ENCODE results near the gene IRF7. TPM values are rescaled to one million over a fixed set of nuclear protein-coding genes. Genes with fewer than 3 reads are reported as not detected.

The IRF7 gene
- total RNA-seq, 3 donors from 2014 or later: 13.3 to 29.9 (median 27.9) TPM

DNA sequence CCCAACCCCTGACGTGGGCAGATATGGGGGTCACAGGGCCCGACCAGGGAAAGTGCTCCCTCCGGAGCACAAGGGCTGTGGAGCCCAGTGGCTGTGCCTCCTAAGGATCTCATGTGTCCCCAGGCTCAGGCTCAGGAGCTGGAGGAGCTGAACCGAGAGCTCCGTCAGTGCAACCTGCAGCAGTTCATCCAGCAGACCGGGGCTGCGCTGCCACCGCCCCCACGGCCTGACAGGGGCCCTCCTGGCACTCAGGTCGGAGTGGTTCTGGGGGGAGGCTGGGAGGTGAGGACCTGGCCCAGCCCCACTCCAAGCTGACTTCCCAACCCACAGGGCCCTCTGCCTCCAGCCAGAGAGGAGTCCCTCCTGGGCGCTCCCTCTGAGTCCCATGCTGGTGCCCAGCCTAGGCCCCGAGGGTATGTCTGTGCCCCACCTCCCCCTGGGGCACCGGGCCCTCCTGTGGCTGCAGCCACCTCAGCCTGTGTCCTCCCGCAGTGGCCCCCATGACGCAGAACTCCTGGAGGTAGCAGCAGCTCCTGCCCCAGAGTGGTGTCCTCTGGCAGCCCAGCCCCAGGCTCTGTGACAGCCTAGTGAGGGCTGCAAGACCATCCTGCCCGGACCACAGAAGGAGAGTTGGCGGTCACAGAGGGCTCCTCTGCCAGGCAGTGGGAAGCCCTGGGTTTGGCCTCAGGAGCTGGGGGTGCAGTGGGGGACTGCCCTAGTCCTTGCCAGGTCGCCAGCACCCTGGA lies 52.5 kb downstream of the IRF7 start:
- intact Hi-C loops (cut with DNase I; ENCODE audit: low total_unique reads): loop anchor here (10.0 kb wide), 1 partner anchor 212 kb away; the partner anchor contains the start of gene GATD1
- H3K27ac ChIP-seq: peak overlapping the region; percentile 52 to 78
- H3K4me1 ChIP-seq: peaks cover 0 to 4% of the 10 kb centered on the region in 2 donors
- no peak for DNase-seq (ENCODE audit: low spot score in 2 of 2)
- no peaks in the 10 kb centered on the region for H3K27me3 ChIP-seq
- no peak overlapping the region for H3K4me3 ChIP-seq
- no peak for TF ChIP-seq POLR2A (IDR thresholded peaks at IDR 0.05)
- TF ChIP-seq, protein P1, sequence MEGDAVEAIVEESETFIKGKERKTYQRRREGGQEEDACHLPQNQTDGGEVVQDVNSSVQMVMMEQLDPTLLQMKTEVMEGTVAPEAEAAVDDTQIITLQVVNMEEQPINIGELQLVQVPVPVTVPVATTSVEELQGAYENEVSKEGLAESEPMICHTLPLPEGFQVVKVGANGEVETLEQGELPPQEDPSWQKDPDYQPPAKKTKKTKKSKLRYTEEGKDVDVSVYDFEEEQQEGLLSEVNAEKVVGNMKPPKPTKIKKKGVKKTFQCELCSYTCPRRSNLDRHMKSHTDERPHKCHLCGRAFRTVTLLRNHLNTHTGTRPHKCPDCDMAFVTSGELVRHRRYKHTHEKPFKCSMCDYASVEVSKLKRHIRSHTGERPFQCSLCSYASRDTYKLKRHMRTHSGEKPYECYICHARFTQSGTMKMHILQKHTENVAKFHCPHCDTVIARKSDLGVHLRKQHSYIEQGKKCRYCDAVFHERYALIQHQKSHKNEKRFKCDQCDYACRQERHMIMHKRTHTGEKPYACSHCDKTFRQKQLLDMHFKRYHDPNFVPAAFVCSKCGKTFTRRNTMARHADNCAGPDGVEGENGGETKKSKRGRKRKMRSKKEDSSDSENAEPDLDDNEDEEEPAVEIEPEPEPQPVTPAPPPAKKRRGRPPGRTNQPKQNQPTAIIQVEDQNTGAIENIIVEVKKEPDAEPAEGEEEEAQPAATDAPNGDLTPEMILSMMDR (IDR thresholded peaks at IDR 0.05): no peak
- no peak for TF ChIP-seq POLR2AphosphoS5 (IDR thresholded peaks at IDR 0.05)
- no peaks in the 10 kb centered on the region for H3K9me3 ChIP-seq
- no peaks in the 10 kb centered on the region for H3K36me3 ChIP-seq

Other genes with a start within 250 kb of the IRF7 start
- gene B4GALNT4, start 246.5 kb downstream of the IRF7 start, total RNA-seq: 10 to 100 TPM in 1 of 3 donors, 1 to 10 TPM in 1, under 1 TPM in 1; 0.48 to 11.3 (median 8.2) TPM
- gene PKP3, start 221.7 kb downstream of the IRF7 start, total RNA-seq: 10 to 100 TPM in 2 of 3 donors, under 1 TPM in 1; 0.32 to 60.9 (median 36.7) TPM
- gene SIGIRR, start 201.0 kb downstream of the IRF7 start, total RNA-seq: 10 to 100 TPM; 37.3 to 49.8 (median 46.5) TPM
- 10 to 100 TPM in 1 of 3 donors, 1 to 10 TPM in 1, under 1 TPM in 1; 0.32 to 14.2 (median 9.8) TPM for gene ANO9, start 173.9 kb downstream of the IRF7 start, total RNA-seq
- 10 to 100 TPM; 23.8 to 53.7 (median 33.1) TPM for gene PTDSS2, start 165.7 kb downstream of the IRF7 start, total RNA-seq
- gene RNH1, start 108.7 kb downstream of the IRF7 start, total RNA-seq: 100 to 1,000 TPM; 139 to 249 (median 209) TPM
- gene HRAS, start 80.4 kb downstream of the IRF7 start, total RNA-seq: 10 to 100 TPM; 33.2 to 50.1 (median 33.4) TPM
- 1 to 10 TPM in 2 of 3 donors, under 1 TPM in 1; 0.16 to 1.6 (median 1.3) TPM for gene LRRC56, start 78.4 kb downstream of the IRF7 start, total RNA-seq
- 1 to 10 TPM; 2.6 to 6.1 (median 5.2) TPM for gene LMNTD2, start 55.2 kb downstream of the IRF7 start, total RNA-seq
- 10 to 100 TPM in 2 of 3 donors, 1 to 10 TPM in 1; 7.5 to 58.5 (median 33.1) TPM for gene RASSF7, start 55.0 kb downstream of the IRF7 start, total RNA-seq
- 10 to 100 TPM; 18.6 to 22.1 (median 21.3) TPM for gene PHRF1, start 39.5 kb downstream of the IRF7 start, total RNA-seq
- 1 to 10 TPM in 1 of 3 donors, not detected in 2; 6.2 TPM for gene CDHR5, start 9.0 kb upstream of the IRF7 start, total RNA-seq
- not detected for gene SCT, start 11.2 kb upstream of the IRF7 start, total RNA-seq
- under 1 TPM in 1 of 3 donors, not detected in 2; 0.29 TPM for gene DRD4, start 21.3 kb upstream of the IRF7 start, total RNA-seq
- 10 to 100 TPM; 25.3 to 42.6 (median 39.8) TPM for gene DEAF1, start 79.3 kb upstream of the IRF7 start, total RNA-seq
- 10 to 100 TPM; 25.9 to 51.8 (median 29.1) TPM for gene TMEM80, start 79.9 kb upstream of the IRF7 start, total RNA-seq
- 100 to 1,000 TPM in 2 of 3 donors, 1 to 10 TPM in 1; 6.1 to 151 (median 115) TPM for gene EPS8L2, start 90.3 kb upstream of the IRF7 start, total RNA-seq
- gene TALDO1, start 131.5 kb upstream of the IRF7 start, total RNA-seq: 100 to 1,000 TPM; 137 to 239 (median 141) TPM
- 10 to 100 TPM in 2 of 3 donors, 1 to 10 TPM in 1; 9.9 to 17.4 (median 16.4) TPM for gene GATD1, start 161.5 kb upstream of the IRF7 start, total RNA-seq
- gene CEND1, start 174.1 kb upstream of the IRF7 start, total RNA-seq: not detected
- gene SLC25A22, start 182.3 kb upstream of the IRF7 start, total RNA-seq: 10 to 100 TPM in 1 of 3 donors, 1 to 10 TPM in 2; 2.7 to 11.5 (median 4.7) TPM
- gene PIDD1, start 189.3 kb upstream of the IRF7 start, total RNA-seq: 10 to 100 TPM; 10.2 to 17.3 (median 16.7) TPM
- gene RPLP2, start 194.0 kb upstream of the IRF7 start, total RNA-seq: 1,000 to 10,000 TPM in 2 of 3 donors, 100 to 1,000 TPM in 1; 583 to 1,665 (median 1,093) TPM
- gene PNPLA2, start 203.0 kb upstream of the IRF7 start, total RNA-seq: 100 to 1,000 TPM; 103 to 266 (median 109) TPM
- gene CRACR2B, start 212.0 kb upstream of the IRF7 start, total RNA-seq: 100 to 1,000 TPM in 1 of 3 donors, 10 to 100 TPM in 2; 14.7 to 152 (median 86.2) TPM
- gene CD151, start 217.0 kb upstream of the IRF7 start, total RNA-seq: 100 to 1,000 TPM; 209 to 847 (median 343) TPM
- gene POLR2L, start 226.6 kb upstream of the IRF7 start, total RNA-seq: 100 to 1,000 TPM in 1 of 3 donors, 10 to 100 TPM in 2; 51.8 to 126 (median 96.7) TPM
- gene TSPAN4, start 226.9 kb upstream of the IRF7 start, total RNA-seq: 100 to 1,000 TPM in 2 of 3 donors, 10 to 100 TPM in 1; 72.4 to 217 (median 107) TPM

Measured in breast epithelium (tissue), 4 donors.